ENCODE results near the gene RTP3. TPM values are rescaled to one million over a fixed set of nuclear protein-coding genes. Genes with fewer than 3 reads are reported as not detected.

Gene RTP3
- polyA plus RNA-seq, 2 of the 4 experiments (the other 2 are of a cell fraction) = not detected

- Histone ChIP-seq H3K27ac (no peak overlapping the region), H3K4me1 (no peaks in the 10 kb centered on the region), H3K4me2 (no peak overlapping the region), H3K9me3 (no peaks in the 10 kb centered on the region), H3K4me3 (no peak overlapping the region)
- 32% methylated on average over 4 of the region's 4 CpGs for WGBS (ENCODE audit: missing lambda C conversion rate)
- ChIA-PET POLR2A (no interaction called here), CTCF (interaction anchor here (1.0 to 1.6 kb wide), 5 partner anchors 11 to 21 kb away, joined by 3 to 6 read pairs (median 3); no protein-coding TSS in a partner anchor)
- no peak for FAIRE-seq
- no peak for ATAC-seq
- DNase-seq (ENCODE audit: low read depth in 1 of 2, low spot score in 1 of 2) = no peak
- TF ChIP-seq CBX2 (IDR thresholded peaks at IDR 0.05; ENCODE audit: borderline replicate concordance, low read depth) = no peak
- no peak for TF ChIP-seq BHLHE40 (IDR thresholded peaks at IDR 0.05; ENCODE audit: low read depth, low read length)
- no peak for TF ChIP-seq ZSCAN20 (CRISPR knock-in tag; IDR thresholded peaks at IDR 0.05)
- TF ChIP-seq HMGXB4 (CRISPR knock-in tag; IDR thresholded peaks at IDR 0.05; ENCODE audit: borderline replicate concordance) = no peak
- TF ChIP-seq RNF2 (IDR thresholded peaks at IDR 0.05; ENCODE audit: borderline replicate concordance, low read depth) = no peak
- no peak for TF ChIP-seq JUNB (IDR thresholded peaks at IDR 0.05)
- no peak for TF ChIP-seq ESRRA (IDR thresholded peaks at IDR 0.05; ENCODE audit: borderline replicate concordance, low read length)
- TF ChIP-seq GATA3 (IDR thresholded peaks at IDR 0.05; ENCODE audit: borderline replicate concordance) = no peak
These were observed 11.9 kb downstream of the RTP3 start for GRCh38 chr3:46509661-46510187.

- Histone ChIP-seq H3K27ac (no peak overlapping the region), H3K4me2 (no peak overlapping the region), H3K4me1 (0 out of 3 replicates have a peak, but pooled peaks cover 3% of the 10 kb centered on the region), H3K4me3 (no peak overlapping the region), H3K9me3 (no peaks in the 10 kb centered on the region)
- DNase-seq (ENCODE audit: low read depth in 1 of 2, low spot score in 1 of 2) (no peak), ATAC-seq (no peak), FAIRE-seq (no peak)
- CTCF ChIA-PET = interaction anchor here (3.2 kb wide), 1 partner anchor 23 kb away, joined by 11 read pairs; no protein-coding TSS in a partner anchor
- TF ChIP-seq JUNB (IDR thresholded peaks at IDR 0.05) = no peak
- TF ChIP-seq CBX8 (IDR thresholded peaks at IDR 0.05) = no peak
- no peak for TF ChIP-seq ATOH8 (CRISPR knock-in tag; IDR thresholded peaks at IDR 0.05; ENCODE audit: low read depth)
- TF ChIP-seq RAD21 (conservative IDR thresholded peaks at IDR 0.05 in 1 of 2, IDR thresholded peaks at IDR 0.05 in 1 of 2) = no peak
- TF ChIP-seq RCOR1 (IDR thresholded peaks at IDR 0.05; ENCODE audit: low read depth, low read length) = no peak
- TF ChIP-seq HMGXB4 (CRISPR knock-in tag; IDR thresholded peaks at IDR 0.05; ENCODE audit: borderline replicate concordance) = no peak
- no peak for TF ChIP-seq MAFK (IDR thresholded peaks at IDR 0.05; ENCODE audit: partially characterized antibody)
- TF ChIP-seq EP300 (IDR thresholded peaks at IDR 0.05) = no peak
- TF ChIP-seq FOSB (CRISPR knock-in tag; IDR thresholded peaks at IDR 0.05) = no peak
- TF ChIP-seq POLR2A (IDR thresholded peaks at IDR 0.05; ENCODE audit: low read length) = no peak
- TF ChIP-seq EHF (CRISPR knock-in tag; IDR thresholded peaks at IDR 0.05) = no peak
- TF ChIP-seq POLR2AphosphoS2 (conservative IDR thresholded peaks at IDR 0.05; ENCODE audit: low read length) = no peak
- TF ChIP-seq FOSL2 (IDR thresholded peaks at IDR 0.05) = no peak
- no peak for TF ChIP-seq FOSL2 (CRISPR knock-in tag; IDR thresholded peaks at IDR 0.05)
- WGBS (ENCODE audit: missing lambda C conversion rate) = 58% methylated on average over 2 of the region's 2 CpGs
- POLR2A ChIA-PET = no interaction called here
These were observed 14.5 kb downstream of the RTP3 start for GRCh38 chr3:46512191-46512749.

Measured in A549 (cell line).